GM23338 (cell line): ENCODE data around the gene CDC42BPA. TPM values are rescaled to one million over a fixed set of nuclear protein-coding genes. Genes with fewer than 3 reads are reported as not detected.

ENCODE experiments used
- ATAC-seq: fragments of 200-7000 bp; cut with Tn5 transposase; 3 replicates; pipeline ENCODE4 v1.9.1; 2020
- DNase-seq: peaks from one replicate; pipeline ENCODE4 v3.0.0-alpha.2; 2015; ENCODE audit warnings: low spot score
- H2AFZ ChIP-seq: fragments of 200-600 bp; sonication (generic); 2 replicates; pipeline ENCODE4 v1.8.0; 2016; ENCODE audit warnings: antibody characterized with exemption, mild to moderate bottlenecking, moderate library complexity
- H3F3A ChIP-seq: fragments of 200-600 bp; sonication (generic); replicated peaks from 2 replicates; pipeline ENCODE4 v1.8.0; 2017; ENCODE audit warnings: antibody characterized with exemption, mixed run types, low read depth
- H3K27ac ChIP-seq: fragments of 200-600 bp; sonication (generic); 2 replicates; pipeline ENCODE4 v1.6.1; 2016; ENCODE audit warnings: low read depth
- H3K27me3 ChIP-seq: fragments of 200-600 bp; sonication (generic); 2 replicates; pipeline ENCODE4 v1.8.0; 2016; ENCODE audit warnings: mild to moderate bottlenecking, mixed run types, moderate library complexity; ENCODE audit not compliant: insufficient read depth
- H3K36me3 ChIP-seq: fragments of 200-600 bp; sonication (generic); 2 replicates; pipeline ENCODE4 v1.8.0; 2016; ENCODE audit warnings: mild to moderate bottlenecking; ENCODE audit not compliant: insufficient read depth
- H3K4me1 ChIP-seq: fragments of 200-600 bp; sonication (generic); 2 replicates; pipeline ENCODE4 v1.8.0; 2016; ENCODE audit warnings: mild to moderate bottlenecking, moderate library complexity; ENCODE audit not compliant: insufficient read depth
- H3K4me2 ChIP-seq: fragments of 200-600 bp; sonication (generic); 2 replicates; pipeline ENCODE4 v1.7.1; 2017; ENCODE audit warnings: mixed run types
- H3K4me3 ChIP-seq: fragments of 200-600 bp; sonication (generic); 2 replicates; pipeline ENCODE4 v1.6.1; 2016; ENCODE audit warnings: mixed run types
- H3K79me2 ChIP-seq: fragments of 200-600 bp; sonication (generic); replicated peaks from 2 replicates; pipeline ENCODE4 v1.8.0; 2017; ENCODE audit warnings: mild to moderate bottlenecking; ENCODE audit not compliant: insufficient read depth
- H3K9me2 ChIP-seq: fragments of 200-600 bp; sonication (generic); 2 replicates; pipeline ENCODE4 v1.8.0; 2017; ENCODE audit not compliant: insufficient read depth
- H4K20me1 ChIP-seq: fragments of 200-600 bp; sonication (generic); replicated peaks from 2 replicates; pipeline ENCODE4 v1.8.0; 2017; ENCODE audit warnings: mild to moderate bottlenecking; ENCODE audit not compliant: insufficient read depth
- H3K27ac Mint-ChIP-seq: 2 replicates; pipeline ENCODE4 v1.8.0; 2020; ENCODE audit warnings: inconsistent platforms, mild to moderate bottlenecking, moderate library complexity, mixed read lengths
- H3K27me3 Mint-ChIP-seq: 3 replicates; pipeline ENCODE4 v1.8.0; 2022; ENCODE audit warnings: low read depth, mild to moderate bottlenecking, moderate library complexity, mixed read lengths, inconsistent platforms; ENCODE audit not compliant: insufficient read depth, poor library complexity
- H3K36me3 Mint-ChIP-seq: 3 replicates; pipeline ENCODE4 v1.8.0; 2021; ENCODE audit warnings: low read depth, mild to moderate bottlenecking, inconsistent platforms, moderate library complexity, mixed read lengths
- H3K4me1 Mint-ChIP-seq: 3 replicates; pipeline ENCODE4 v1.8.0; 2020; ENCODE audit warnings: mild to moderate bottlenecking, inconsistent platforms, mixed read lengths
- H3K4me3 Mint-ChIP-seq: 3 replicates; pipeline ENCODE4 v1.8.0; 2021; ENCODE audit warnings: moderate library complexity, mild to moderate bottlenecking, inconsistent platforms, mixed read lengths
- H3K9me3 Mint-ChIP-seq: 3 replicates; pipeline ENCODE4 v1.8.0; 2020; ENCODE audit warnings: moderate library complexity, mild to moderate bottlenecking, inconsistent platforms, mixed read lengths
- CREB1 ChIP-seq: fragments of 250-450 bp; sonication (Bioruptor Pico); IDR thresholded peaks from 2 replicates; pipeline ENCODE4 v1.5.0; 2020; ENCODE audit warnings: low read depth, mild to moderate bottlenecking, moderate library complexity
- EZH2 ChIP-seq: fragments of 200-600 bp; sonication (generic); IDR thresholded peaks from one replicate; pipeline ENCODE4 v1.8.0; 2017; ENCODE audit warnings: antibody characterized with exemption, mild to moderate bottlenecking, low read depth; ENCODE audit not compliant: unreplicated experiment
- NANOG ChIP-seq: IDR thresholded peaks from 2 replicates; pipeline ENCODE4 v1.6.1; 2016; ENCODE audit warnings: antibody characterized with exemption, borderline replicate concordance
- POLR2AphosphoS5 ChIP-seq: IDR thresholded peaks from 2 replicates; pipeline ENCODE4 v1.6.1; 2016; ENCODE audit warnings: antibody characterized with exemption, low read depth
- REST ChIP-seq: IDR thresholded peaks from one replicate; pipeline ENCODE4 v1.6.1; 2018; ENCODE audit warnings: antibody characterized with exemption; ENCODE audit not compliant: unreplicated experiment
- STAT1 ChIP-seq: IDR thresholded peaks from one replicate; pipeline ENCODE4 v1.6.1; 2016; ENCODE audit warnings: antibody characterized with exemption; ENCODE audit not compliant: unreplicated experiment
- ZNF114 ChIP-seq: fragments of 250-450 bp; sonication (Bioruptor Pico); IDR thresholded peaks from 2 replicates; pipeline ENCODE4 v1.5.0; 2020; ENCODE audit warnings: mild to moderate bottlenecking, moderate library complexity
- ZNF462 ChIP-seq: fragments of 250-450 bp; sonication (Bioruptor Pico); IDR thresholded peaks from 2 replicates; pipeline ENCODE4 v1.5.0; 2020; ENCODE audit warnings: mild to moderate bottlenecking, moderate library complexity
- polyA plus RNA-seq: library from polyadenylated mRNA; unstranded; fragments of >200 nt; fragmentation: Nextera tagmentation; extraction: Ambion mirVana; gene quantifications from 2 replicates; pipeline ENCODE4 v1.2.1, GENCODE V29; 2016
- total RNA-seq: library from RNA; depleted of rRNA; stranded (reverse); fragments of >200 nt; shearing (Covaris generic); gene quantifications from 2 replicates; pipeline ENCODE4 v1.2.3, GENCODE V29; 2014
- TF ChIP-seq, protein P1 (sequence below), 2 experiments: fragments of 200-600 bp in 1 of 2; sonication (generic) in 1 of 2; conservative IDR thresholded peaks; 2 replicates each; pipeline versions ENCODE4 v1.5.1 to v1.6.1; 2016 to 2017; ENCODE audit warnings: antibody characterized with exemption in 2 of 2, low read depth in 2 of 2, mild to moderate bottlenecking in 2 of 2, moderate library complexity in 1 of 2
- TF ChIP-seq, protein P2 (sequence below): IDR thresholded peaks from 2 replicates; pipeline ENCODE4 v1.6.1; 2016; ENCODE audit warnings: antibody characterized with exemption

Gene CDC42BPA
- total and polyA plus RNA-seq, 2 experiments from 2014 or later, result 17.7 to 40.1 TPM

- Histone ChIP-seq H3K9me2 (no peaks in the 10 kb centered on the region), H3K4me3 (no peak overlapping the region), H3K36me3 (no peaks in the 10 kb centered on the region; the same call in 1 of the 2 replicates), H2AFZ (no peak overlapping the region), H3K4me2 (no peak overlapping the region), H4K20me1 (no peaks in the 10 kb centered on the region), H3K27me3 (no peaks in the 10 kb centered on the region), H3K79me2 (no peaks in the 10 kb centered on the region), H3K4me1 (no peaks in the 10 kb centered on the region), H3K27ac (no peak overlapping the region), H3F3A (no peaks in the 10 kb centered on the region)
- peaks cover 7% of the 10 kb centered on the region; the same call in 1 of the 3 replicates for H3K9me3 Mint-ChIP-seq
- no peak for ATAC-seq
- H3K27ac Mint-ChIP-seq, result no peak overlapping the region
- TF ChIP-seq, protein P1, sequence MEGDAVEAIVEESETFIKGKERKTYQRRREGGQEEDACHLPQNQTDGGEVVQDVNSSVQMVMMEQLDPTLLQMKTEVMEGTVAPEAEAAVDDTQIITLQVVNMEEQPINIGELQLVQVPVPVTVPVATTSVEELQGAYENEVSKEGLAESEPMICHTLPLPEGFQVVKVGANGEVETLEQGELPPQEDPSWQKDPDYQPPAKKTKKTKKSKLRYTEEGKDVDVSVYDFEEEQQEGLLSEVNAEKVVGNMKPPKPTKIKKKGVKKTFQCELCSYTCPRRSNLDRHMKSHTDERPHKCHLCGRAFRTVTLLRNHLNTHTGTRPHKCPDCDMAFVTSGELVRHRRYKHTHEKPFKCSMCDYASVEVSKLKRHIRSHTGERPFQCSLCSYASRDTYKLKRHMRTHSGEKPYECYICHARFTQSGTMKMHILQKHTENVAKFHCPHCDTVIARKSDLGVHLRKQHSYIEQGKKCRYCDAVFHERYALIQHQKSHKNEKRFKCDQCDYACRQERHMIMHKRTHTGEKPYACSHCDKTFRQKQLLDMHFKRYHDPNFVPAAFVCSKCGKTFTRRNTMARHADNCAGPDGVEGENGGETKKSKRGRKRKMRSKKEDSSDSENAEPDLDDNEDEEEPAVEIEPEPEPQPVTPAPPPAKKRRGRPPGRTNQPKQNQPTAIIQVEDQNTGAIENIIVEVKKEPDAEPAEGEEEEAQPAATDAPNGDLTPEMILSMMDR (conservative IDR thresholded peaks at IDR 0.05; ENCODE audit: low read depth in 2 of 2), result no peak
- TF ChIP-seq REST, result no peak
- TF ChIP-seq EZH2, result no peak
- no peak for TF ChIP-seq CREB1
- no peak for TF ChIP-seq POLR2AphosphoS5
- TF ChIP-seq, protein P2, sequence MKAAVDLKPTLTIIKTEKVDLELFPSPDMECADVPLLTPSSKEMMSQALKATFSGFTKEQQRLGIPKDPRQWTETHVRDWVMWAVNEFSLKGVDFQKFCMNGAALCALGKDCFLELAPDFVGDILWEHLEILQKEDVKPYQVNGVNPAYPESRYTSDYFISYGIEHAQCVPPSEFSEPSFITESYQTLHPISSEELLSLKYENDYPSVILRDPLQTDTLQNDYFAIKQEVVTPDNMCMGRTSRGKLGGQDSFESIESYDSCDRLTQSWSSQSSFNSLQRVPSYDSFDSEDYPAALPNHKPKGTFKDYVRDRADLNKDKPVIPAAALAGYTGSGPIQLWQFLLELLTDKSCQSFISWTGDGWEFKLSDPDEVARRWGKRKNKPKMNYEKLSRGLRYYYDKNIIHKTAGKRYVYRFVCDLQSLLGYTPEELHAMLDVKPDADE, result no peak
- TF ChIP-seq STAT1, result no peak
- H3K4me3 Mint-ChIP-seq, result no peak overlapping the region
- H3K27me3 Mint-ChIP-seq, result no peaks in the 10 kb centered on the region
- peaks cover 38% of the 10 kb centered on the region for H3K36me3 Mint-ChIP-seq
- no peak for DNase-seq
- H3K4me1 Mint-ChIP-seq, result no peaks in the 10 kb centered on the region
Observed at GRCh38 chr1:227016990-227017389, 301.3 kb downstream of the CDC42BPA start.

DNA sequence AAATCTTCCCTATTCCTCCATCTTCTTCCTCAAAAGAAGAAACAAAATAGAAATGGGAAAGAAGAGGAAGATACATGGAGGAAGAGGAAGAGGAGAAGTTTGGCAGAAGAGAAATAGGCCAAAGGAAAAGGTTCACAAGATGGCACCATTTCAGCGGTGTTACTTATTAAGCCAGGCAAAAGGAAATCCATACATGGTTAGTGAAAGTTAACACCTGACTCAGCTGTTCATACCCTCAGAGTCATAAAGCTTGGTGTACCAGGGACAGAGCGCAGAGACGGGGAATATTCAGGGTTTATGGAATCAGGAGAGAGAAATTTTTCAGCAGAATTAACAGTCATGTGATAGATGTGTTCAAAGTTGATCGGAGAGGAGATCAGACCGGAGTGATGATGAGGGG is 307.6 kb downstream of the CDC42BPA start:
- H2AFZ ChIP-seq, result no peak overlapping the region
- H3F3A ChIP-seq, result no peaks in the 10 kb centered on the region
- H3K4me1 Mint-ChIP-seq, result no peaks in the 10 kb centered on the region
- peaks cover 2% of the 10 kb centered on the region; the same call in 1 of the 3 replicates for H3K36me3 Mint-ChIP-seq
- no peaks in the 10 kb centered on the region for H3K4me1 ChIP-seq
- no peaks in the 10 kb centered on the region; the same call in 1 of the 2 replicates for H3K36me3 ChIP-seq
- ATAC-seq (no peak), DNase-seq (no peak)
- H3K9me2 ChIP-seq, result no peaks in the 10 kb centered on the region
- H3K27ac Mint-ChIP-seq, result peak overlapping the region; percentile 9; the same call in 1 of the 2 replicates
- no peaks in the 10 kb centered on the region for H3K79me2 ChIP-seq
- no peak overlapping the region for H3K27ac ChIP-seq
- no peaks in the 10 kb centered on the region for H3K27me3 ChIP-seq
- H3K9me3 Mint-ChIP-seq, result no peaks in the 10 kb centered on the region
- no peak overlapping the region for H3K4me3 Mint-ChIP-seq
- no peaks in the 10 kb centered on the region; the same call in 1 of the 2 replicates for H4K20me1 ChIP-seq
- H3K4me2 ChIP-seq, result no peak overlapping the region
- H3K27me3 Mint-ChIP-seq, result no peaks in the 10 kb centered on the region
- no peak overlapping the region for H3K4me3 ChIP-seq
- TF ChIP-seq NANOG (no peak), ZNF462 (CRISPR knock-in tag) (no peak), ZNF114 (CRISPR knock-in tag) (no peak), POLR2AphosphoS5 (no peak), EZH2 (no peak)
